Measurements from ENCODE around the gene SNTN.
"Not testable (repeated sequence)": the region's sequence is repeated elsewhere in the genome, so short reads cannot be mapped to it uniquely, and the experiment has no call there.

The SNTN gene

DNA sequence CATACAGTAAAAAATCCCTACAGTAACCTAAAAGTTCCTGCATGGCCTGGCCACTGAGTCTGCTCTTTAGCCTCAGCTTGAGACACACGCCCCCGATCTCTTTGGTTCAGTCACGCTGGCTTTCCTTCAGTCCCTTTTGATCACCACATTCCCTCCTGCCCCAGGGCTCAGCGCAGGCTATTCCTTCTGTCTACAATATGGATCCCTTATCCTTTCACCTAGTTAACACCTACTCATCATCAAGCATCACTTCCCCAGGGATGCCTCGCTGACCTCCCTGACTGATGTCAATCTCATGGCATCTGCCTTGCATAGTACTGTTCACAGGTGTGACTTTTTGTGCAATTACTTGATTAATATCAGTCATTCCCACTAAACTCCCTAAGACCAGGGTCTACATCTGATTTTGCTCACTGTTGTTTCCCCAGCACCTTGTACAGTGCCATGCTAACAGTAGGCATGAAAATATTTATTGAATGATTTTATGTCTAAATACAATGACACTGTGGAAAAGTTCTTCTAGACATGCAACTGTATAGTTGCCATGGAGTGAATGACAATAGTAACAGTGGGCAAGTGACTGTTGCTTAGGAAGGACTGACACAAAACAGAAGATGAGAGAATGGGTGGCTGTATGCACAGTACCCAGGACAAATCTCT, at the start of gene SNTN:
SNTN (plus strand) TSS at position 610 of the 660 bp plus-strand sequence; CDS start at position 623, 13 bp downstream.
- no peak for DNase-seq

DNA sequence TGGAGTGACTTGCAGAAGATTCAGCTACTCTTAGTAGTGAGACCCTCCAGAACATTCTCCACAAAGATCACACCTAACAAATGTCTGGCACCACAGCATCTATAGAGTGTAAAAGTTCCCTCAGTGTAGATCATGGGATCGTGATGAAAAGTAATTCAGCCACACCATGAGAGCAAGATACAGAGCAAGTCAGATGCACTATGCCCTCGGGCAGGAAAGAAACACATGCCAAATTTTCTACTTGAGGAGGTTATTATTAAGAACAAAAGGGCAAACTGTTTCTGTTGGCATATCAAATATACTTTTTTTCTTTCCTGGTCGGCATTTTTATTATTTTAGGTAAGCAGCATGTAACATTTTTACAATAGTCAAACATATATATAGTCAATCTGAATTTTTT, 44.8 kb upstream of the SNTN start:
- DNase-seq = no peak

DNA sequence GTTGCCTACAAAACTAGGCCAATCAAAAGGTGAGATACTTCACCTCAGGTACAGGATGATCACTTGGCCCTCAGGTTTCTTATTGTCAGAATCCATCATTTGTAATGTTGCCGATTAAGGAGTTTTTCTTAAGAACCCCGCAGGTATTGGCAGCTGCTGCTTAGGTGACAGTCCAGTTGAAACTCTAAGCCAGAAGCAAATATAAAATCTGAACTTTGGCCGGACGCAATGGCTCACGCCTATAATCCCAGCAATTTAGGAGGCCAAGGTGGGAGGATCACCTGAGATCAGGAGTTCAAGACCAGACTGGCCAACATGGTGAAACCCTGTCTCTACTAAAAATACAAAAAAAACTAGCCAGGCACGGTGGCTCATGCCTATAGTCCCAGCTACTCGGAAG, 43.1 kb upstream of the SNTN start:
- no peak for DNase-seq

DNA sequence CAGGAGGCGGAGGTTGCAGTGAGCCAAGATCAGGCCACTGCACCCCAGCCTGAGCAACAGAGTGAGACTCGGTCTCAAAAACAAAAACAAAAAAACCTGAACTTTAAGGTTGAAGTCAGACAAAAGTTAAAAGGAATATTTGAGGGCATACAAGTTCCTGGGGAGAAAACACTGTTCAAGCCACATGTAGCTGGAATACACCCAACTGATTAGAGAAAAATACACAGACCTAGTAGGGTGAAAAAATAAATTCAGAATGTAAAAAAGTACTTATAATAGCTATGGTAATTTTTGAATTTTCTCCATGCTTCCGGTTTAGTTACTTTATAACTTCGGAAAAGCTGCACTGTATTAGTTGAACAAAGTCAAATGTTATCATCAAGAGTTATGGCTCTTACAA, 42.6 kb upstream of the SNTN start:
- no peak for DNase-seq

DNA sequence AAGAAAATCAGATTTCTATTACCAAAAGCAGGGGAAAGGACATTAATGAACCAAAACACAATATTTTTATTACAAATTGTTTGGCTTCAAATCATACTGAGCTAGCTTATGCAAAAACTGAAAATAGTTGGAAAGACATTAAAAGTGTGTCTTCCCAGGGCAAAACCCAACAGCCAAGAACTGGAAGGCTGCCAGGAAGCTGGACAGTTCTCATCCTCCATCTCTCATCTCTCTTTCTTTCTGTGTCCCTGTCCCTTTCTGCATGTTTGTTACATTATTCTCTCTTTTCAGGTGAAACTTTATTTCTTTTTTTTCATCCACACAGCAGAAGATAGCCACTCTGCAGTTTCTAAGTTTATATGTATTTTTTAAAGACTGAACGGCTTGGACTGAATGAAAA, 41.1 kb upstream of the SNTN start:
- DNase-seq = no peak

DNA sequence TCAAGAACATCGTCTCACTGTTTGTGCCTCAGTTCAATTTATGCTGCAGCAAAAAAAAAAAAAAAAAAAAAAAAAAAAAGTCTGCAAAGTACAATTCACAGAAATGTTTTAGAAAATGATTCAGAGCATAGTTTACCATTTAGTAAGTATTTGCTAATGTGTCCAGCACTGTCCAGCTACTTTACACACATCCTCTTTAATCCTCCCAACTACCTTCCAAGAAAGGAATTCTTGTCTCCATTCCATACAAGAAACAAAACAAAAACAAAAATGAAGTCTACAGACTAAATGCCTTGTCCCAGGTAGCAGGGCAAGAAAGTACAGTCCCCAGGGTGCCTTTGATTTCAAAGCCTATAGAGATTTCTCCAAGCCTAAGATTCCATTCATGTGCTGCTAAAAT, 38.9 kb upstream of the SNTN start:
- no peak for DNase-seq

DNA sequence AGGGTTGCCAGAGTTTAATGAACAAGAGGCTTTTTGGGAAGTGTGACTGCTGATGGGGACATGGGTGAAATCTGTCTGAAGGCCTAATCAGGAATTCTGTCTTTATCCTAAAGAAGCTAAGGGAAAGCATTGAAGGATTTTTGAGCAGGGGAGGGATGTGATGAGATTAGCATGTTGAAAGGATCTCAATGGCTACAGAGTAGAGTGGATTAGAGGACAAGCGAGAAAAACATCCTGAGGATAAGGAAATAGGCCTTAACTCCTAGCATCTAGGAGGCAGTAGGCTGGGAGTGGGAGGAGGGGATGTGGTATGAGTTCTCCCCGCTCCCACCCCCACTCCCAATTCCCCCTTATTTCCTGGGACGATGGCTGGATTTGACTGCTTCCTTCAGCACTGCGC, 35.1 kb upstream of the SNTN start:
- no peak for DNase-seq

DNA sequence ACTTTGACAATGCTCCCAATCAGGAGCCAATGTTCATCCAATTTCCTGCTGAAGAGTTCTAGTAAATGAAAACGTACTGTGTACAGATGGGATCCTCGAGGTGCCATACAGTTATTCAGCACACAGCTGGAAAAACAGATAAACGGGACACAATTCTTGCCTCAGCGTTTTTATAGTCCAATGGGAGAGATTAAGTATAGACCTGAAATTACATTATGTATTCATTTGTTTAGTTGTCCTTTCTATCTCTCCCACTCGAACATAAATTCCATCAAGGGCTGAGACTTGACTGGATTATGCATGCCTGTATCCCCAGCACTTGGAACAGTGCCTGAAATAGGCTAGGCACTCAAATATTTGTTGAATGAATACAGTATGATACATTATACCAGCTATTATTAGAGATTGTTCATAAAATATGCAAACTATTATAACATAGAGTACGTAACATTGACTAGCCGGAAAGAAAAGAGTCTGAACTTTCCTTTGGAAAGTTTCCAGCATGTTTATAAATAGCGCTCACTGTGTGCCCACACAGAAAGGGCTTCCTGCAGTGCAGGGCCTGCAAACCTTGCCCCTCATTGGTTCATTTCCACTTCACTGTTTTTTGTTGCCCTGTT, 27.4 kb upstream of the SNTN start:
- no peak for DNase-seq

DNA sequence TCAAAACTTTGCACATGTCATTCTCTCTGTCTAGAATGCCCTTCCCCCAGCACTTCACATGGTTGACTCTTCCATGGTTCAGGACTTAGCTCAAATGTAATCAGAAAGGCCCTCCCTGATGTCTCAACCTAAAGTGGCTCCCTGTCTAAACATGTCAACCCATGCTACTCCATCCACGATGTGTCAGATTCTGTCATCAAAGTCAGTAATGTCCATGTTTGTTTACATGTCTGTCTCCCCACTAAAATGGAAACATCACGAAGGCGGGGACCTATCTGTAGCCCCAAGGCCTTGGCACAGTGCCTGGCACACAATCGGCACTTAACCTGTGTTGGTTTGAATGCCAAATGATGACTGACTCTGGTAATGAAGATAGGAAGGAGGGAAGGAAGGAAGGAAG, 20.8 kb upstream of the SNTN start:
- no peak for DNase-seq

DNA sequence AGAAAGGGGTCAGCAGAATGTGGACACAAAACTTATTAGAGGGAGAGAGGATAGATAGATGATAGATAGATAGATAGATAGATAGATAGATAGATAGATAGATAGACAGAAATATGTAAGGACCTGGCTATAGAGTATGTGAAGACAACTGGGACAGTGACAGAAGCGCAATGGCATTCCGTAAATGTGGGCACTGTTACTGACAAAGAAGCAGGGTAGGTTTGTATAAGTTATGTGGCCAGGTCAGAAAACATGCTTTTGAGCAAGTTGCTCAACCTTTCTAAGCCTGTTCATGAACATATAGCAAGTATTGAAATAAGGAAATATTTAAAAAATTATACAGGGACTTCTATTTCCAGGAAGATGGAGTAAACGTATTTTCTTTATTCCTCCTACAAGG, 17.3 kb upstream of the SNTN start:
- DNase-seq = no peak

DNA sequence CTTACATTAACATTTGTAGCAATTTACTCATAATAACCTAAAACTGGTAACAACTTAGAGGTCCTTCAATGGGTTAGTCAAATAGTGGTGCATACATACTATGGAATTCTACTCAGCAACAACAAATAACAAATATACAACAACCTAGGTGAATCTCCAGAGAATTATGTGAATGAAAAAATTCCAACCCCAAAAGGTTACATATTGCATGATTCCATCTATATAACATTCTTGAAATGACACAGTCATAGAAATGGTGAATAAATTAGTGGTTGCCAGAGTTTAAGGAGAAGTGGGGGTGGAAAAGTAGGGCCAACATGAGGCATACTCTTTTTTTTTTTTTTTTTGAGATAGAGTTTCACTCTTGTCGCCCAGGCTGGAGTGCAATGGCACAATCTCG, 12.7 kb upstream of the SNTN start:
- no peak for DNase-seq

DNA sequence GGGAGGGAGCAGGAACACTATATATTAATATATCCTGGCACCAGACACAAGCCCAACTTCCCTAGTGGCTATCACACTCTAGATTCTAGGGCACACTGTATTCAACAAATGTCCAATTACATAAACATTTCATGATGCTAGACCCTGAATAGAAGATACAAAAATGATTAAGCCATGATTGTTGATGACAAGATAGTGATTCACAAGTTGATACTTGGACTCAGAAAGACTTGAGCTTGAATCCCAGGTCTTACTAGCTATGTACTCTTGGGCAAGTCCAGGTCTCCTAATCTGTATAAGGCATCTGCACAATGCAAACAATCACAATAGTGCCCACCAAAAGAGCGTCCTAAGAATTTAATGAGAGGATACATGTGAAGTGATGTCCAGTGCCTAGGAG, 10.0 kb upstream of the SNTN start:
- DNase-seq = no peak

DNA sequence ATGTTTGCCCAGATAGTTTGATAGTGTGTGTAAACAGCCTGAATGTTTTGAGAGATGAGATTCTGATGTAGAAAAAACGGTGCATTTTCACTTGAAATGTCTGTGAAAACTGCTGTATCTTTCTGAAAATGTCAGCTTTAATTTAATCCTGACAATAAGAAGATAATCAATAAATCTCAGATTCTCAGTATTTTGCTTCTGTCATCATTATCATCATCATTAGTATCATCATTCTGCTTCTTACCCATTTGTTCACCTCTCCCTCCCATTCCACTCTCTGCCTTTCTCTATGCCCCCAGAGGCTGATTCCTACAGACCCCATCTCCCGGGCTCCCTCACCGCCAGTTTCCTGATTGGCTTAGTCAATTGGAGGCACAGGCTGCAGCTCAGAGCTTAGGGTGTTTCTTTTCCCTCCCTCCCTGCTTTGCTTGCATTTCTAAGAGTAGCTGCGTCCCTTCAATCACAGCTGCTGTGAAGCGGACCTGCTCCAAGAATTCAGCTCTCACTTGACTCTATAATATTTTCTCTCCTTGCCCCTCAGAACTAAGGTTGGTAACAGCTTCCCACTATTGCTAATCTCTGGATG, 8.2 kb upstream of the SNTN start:
- no peak for DNase-seq

DNA sequence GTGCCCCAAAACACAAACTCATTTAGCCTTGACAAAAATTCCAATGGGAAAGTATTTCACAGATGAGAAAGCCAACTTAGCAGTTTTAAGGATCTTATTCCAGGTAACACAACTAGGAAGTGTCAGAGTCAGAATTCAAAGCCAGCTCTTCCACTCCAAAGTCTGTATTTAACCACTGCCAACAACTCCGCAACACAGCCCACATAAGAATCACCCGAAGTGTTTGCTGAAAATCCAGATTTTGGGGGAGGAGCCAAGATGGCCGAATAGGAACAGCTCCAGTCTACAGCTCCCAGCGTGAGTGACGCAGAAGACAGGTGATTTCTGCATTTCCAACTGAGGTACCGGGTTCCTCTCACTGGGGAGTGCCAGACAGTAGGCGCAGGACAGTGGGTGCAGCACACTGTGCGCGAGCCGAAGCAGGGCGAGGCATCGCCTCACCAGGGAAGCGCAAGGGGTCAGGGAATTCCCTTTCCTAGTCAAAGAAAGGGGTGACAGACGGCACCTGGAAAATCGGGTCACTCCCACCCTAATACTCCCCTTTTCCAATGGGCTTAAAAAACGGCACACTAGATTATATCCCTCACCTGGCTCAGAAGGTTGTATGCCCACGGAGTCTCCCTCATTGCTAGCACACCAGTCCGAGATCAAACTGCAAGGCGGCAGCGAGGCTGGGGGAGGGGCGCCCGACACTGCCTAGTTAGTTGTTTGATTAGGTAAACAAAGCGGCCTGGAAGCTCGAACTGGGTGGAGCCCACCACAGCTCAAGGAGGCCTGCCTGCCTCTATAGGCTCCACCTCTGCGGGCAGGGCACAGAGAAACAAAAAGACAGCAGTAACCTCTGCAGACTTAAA, 7.3 kb upstream of the SNTN start:
- DNase-seq = not testable (repeated sequence)

DNA sequence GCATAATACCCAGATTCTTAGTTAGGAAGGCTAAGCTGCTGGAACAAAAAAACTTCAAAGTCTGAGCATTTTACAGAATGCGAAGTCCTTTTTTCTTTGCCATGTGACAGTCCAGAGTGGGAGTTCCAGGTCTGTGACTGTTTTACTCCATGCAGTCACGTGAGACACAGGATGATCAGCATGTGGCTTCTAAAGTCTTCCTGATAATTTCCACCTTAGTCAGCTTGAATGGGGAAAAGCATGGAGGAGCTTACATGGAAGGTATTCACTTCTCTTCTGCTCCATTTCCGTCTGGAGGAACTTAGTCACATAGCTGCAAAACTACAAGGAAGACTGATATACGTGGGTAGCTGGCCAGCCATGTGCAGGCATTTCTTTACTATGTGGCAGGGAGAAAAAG, 1.7 kb downstream of the SNTN start:
- no peak for DNase-seq

DNA sequence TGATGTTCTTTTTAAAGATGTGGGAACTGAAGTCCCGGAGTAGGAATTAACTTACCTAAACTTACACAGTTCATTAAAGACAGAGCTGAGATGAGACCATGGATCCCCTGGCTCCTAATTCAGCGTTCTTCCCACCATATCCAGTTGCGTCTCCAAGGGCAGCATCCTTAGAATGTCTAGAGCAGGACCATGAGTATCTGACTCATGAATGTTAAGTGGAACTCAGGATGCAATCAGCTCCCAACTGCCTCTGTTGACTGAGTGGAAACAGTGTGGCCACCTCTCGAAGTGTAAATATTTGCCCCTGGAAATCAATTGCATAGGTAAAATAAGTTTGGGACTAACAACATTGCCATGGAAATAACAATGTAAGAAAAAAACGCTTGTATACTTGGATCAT, 2.5 kb downstream of the SNTN start:
- DNase-seq = no peak

DNA sequence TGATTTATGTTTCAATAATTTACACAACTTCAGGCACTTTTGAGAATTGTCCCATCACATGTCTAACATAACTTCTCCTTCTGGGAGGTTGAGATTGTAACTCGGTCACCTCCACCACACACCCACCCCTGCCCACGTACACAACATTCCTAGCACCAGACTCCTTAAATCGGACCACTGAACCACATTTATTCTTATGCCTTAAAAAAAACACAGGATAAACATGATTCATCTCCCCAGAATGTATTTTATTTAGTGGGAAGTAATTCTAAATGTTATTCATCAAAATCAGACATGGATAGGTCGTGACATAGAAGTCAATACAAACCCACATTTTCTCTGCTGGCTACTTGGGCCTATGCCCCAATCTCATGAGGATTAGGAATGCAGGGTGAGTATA, 3.0 kb downstream of the SNTN start:
- no peak for DNase-seq

DNA sequence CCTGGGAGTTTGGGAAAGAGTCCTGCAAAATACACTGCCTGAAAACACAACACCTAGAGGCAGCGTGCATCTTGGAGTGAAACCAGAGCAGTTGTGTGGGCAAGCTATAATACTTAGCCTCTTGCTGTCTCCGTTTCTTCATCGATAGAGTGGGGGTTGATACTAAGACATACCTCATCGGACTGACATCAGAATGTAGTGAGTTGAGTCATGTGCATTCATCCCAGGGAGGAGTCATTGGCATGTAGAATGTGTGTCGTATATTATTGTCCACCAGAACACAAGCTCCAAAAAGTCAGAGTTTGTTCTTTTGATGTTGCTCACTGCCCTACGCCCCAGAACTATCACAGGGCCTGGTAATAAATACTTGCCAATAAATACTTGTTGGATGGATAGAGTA, 4.3 kb downstream of the SNTN start:
- DNase-seq = no peak

DNA sequence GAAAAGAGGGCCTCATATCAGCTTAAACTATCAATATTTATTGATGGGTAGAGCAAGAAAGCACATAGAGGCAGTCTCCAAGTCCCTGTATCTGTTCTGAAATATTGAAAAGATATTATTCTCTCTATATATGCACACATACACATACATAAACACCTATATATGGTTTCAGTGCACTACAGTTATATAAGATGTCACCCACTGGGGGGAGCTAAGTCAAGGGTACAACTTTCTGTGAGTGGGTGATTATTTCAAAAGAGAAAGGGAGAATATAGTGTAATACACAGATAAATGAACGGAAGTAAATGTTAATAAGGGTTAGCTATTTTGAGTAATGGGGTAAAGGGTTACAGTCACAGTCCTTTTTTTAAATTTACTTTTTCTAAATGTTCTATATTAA, 8.8 kb downstream of the SNTN start:
- no peak for DNase-seq

DNA sequence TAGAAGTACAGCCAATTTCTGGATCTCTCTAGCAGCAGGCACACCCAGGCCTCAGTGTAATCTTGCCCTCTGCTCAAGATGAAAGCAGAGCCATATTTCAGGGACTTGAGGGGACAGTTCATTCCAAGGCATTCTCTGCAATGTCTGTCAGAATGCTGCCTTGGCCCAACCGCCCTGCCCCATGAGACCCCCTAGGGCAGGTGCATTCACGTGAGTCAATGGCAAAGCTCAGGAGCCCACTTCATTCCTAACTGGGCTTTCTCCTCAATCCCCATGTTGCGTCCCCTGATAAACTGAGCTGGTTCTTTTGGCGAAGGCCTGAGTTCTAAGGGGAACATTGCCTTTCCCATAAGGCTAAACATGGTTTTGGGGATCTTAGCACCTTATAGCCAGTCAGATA, 9.5 kb downstream of the SNTN start:
- DNase-seq = no peak

DNA sequence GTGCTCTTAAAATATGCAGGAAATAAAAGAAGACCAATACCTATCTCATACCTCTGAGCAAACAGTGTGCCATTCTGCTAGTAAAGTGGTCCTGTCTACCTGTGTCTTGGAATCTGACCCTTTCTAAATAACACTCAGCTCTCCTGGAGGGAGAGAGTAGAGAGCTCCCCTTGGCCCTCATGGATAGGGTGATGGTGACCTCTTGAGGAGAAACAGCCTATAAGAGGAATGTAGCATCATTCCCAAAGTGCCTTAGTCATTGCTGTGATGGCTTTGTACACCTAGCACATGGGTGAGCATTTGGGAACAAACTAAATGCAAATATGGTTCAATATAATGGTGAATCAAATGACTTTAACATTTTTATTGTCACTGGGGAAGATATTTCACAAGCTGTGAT, 10.0 kb downstream of the SNTN start:
- no peak for DNase-seq

DNA sequence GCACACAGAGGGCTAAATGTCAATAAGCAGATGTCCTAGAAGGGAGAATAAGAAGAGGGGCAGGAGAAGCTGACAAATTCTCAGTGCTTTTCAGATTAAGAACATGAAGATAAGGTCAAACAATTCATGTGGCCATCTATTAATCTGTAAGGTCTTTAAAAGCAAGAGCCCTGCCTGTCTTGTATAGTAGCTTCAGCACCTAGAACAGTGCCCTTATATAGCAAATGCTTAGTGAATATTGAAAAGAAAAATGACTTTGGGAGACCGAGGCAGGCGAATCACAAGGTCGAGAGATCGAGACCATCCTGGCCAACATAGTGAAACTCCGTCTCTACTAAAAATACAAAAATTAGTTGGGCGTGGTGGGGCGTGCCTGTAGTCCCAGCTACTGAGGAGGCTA, 18.1 kb downstream of the SNTN start:
- DNase-seq = no peak

DNA sequence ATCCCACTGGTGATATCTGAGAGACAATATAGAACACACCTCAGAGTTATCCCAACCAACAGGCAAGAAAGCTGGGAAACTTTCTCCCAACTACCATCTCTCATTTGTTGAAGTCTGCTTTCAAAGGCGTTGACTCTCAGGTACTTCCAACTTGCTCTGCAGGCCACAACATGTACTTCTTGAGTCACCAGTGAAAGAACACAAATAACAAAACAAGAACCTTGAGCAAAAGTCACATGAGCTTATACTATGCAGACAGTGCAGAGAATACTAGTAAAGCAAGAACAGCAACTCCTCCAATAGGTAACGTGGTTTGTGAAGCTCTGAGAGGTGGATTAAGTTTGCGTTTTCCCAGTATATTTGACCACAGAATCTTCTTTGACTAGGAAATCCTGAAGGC, 20.6 kb downstream of the SNTN start:
- no peak for DNase-seq

DNA sequence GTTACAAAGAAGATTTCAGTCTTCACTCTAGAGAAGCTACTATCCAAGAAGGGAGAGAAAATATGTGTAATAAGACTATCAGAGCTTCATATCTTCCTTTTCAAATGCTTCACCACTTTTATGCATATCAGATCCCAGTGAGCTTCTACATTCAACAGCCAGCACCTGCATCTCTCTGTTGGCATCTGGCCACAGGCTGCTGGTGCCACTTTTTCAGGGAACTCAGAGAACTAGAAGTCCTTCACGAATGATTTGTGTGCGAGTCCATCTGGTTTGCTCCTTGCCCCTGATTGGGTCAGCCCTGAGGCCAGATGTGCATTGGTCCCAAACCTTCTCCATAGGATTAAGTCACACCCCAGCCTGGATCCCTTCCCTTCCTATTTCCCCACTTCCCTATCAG, 22.1 kb downstream of the SNTN start:
- no peak for DNase-seq

Measured in activated gamma-delta T cell treated with Interleukin-2 at 50 U/mL for 16 hours (primary cell).